Lung (tissue), 12 donors: Measurements from ENCODE around the gene HNRNPCL1. TPM values are rescaled to one million over a fixed set of nuclear protein-coding genes. Genes with fewer than 3 reads are reported as not detected.
"Not testable (repeated sequence)": the region's sequence is repeated elsewhere in the genome, so short reads cannot be mapped to it uniquely, and the experiment has no call there.

Experiments
- ATAC-seq: fragments of 200-7000 bp; cut with Tn5 transposase; one replicate; pipeline ENCODE4 v1.9.1; 2020; ENCODE audit warnings: moderate number of reproducible peaks; ENCODE audit not compliant: insufficient read depth, low FRiP score
- DNase-seq, 3 donors: peaks; one replicate each; pipeline ENCODE4 v3.0.0-alpha.2; 2013 to 2017
- H3K27ac ChIP-seq, 2 donors: one replicate each; pipeline ENCODE4 v1.5.1; 2013; ENCODE audit warnings: mild to moderate bottlenecking in 2 of 2, moderate library complexity in 2 of 2, control low read depth in 1 of 2, inconsistent platforms in 1 of 2, low read depth in 1 of 2, low read length in 1 of 2
- H3K27me3 ChIP-seq, 3 donors: one replicate each; pipeline ENCODE4 v1.5.1; 2013; ENCODE audit warnings: low read length in 2 of 3; ENCODE audit not compliant: control insufficient read depth in 3 of 3, insufficient read depth in 3 of 3
- H3K36me3 ChIP-seq, 4 donors: one replicate each; pipeline ENCODE4 v1.5.1; 2013; ENCODE audit warnings: low read length in 4 of 4, mild to moderate bottlenecking in 1 of 4, moderate library complexity in 1 of 4; ENCODE audit not compliant: control insufficient read depth in 4 of 4, insufficient read depth in 4 of 4
- H3K4me1 ChIP-seq, 5 donors: one replicate each; pipeline ENCODE4 v1.5.1; 2013; ENCODE audit warnings: low read length in 5 of 5, mild to moderate bottlenecking in 2 of 5, moderate library complexity in 1 of 5; ENCODE audit not compliant: control insufficient read depth in 5 of 5, insufficient read depth in 5 of 5
- H3K4me3 ChIP-seq: one replicate; pipeline ENCODE4 v1.5.1; 2013; ENCODE audit warnings: mild to moderate bottlenecking, control low read depth, moderate library complexity
- H3K9ac ChIP-seq, 2 donors: one replicate each; pipeline ENCODE4 v1.5.1; 2013; ENCODE audit warnings: low read length in 2 of 2, control low read depth in 1 of 2; ENCODE audit not compliant: insufficient read depth in 1 of 2
- H3K9me3 ChIP-seq, 4 donors: one replicate each; pipeline ENCODE4 v1.5.1; 2013; ENCODE audit warnings: low read length in 3 of 4, mild to moderate bottlenecking in 1 of 4, moderate library complexity in 1 of 4; ENCODE audit not compliant: control insufficient read depth in 4 of 4, insufficient read depth in 3 of 4
- CTCF ChIP-seq: IDR thresholded peaks from 2 replicates; pipeline ENCODE4 v1.5.1; 2012; ENCODE audit warnings: mild to moderate bottlenecking; ENCODE audit errors: control extremely low read depth, extremely low read depth
- WGBS, 2 donors: extraction: QIAGEN DNeasy Blood & Tissue Kit; methylation state at CpG; one replicate each; pipeline ENCODE4 v1.1.7; 2013; 5-methylcytosine and 5-hydroxymethylcytosine counted together
- polyA plus RNA-seq, 2 donors: library from polyadenylated mRNA; stranded (reverse); fragments of 200-250 nt; gene quantifications; one replicate each; pipeline ENCODE4 v1.2.1, GENCODE V29; 2013
- total RNA-seq, 2 donors: library from RNA; depleted of rRNA in 1 of 2; stranded (reverse); fragments of >200 nt in 1 of 2; gene quantifications; one replicate each; pipeline ENCODE4 v1.2.1, GENCODE V29; 2014 to 2021
- donor health status: control.
- donor health status: control.
- donor health status: Bipolar disorder and iron deficiency.
- donor health status: healthy.
- donor health status: DM: yes; HTN: yes; CAD: no.

HNRNPCL1 gene
- total and polyA plus RNA-seq, 4 donors: not detected

- TF ChIP-seq CTCF: no peak
- no peak overlapping the region for H3K9ac ChIP-seq
These were observed 3.3 kb upstream of the HNRNPCL1 start for GRCh38 chr1:12851779-12852178.

GRCh38 chr1:12833251-12833650 lies 15.3 kb downstream of the HNRNPCL1 start:
- H3K9ac ChIP-seq, H3K27me3 ChIP-seq, DNase-seq, H3K4me3 ChIP-seq, H3K9me3 ChIP-seq, H3K36me3 ChIP-seq, H3K4me1 ChIP-seq, ATAC-seq, H3K27ac ChIP-seq: not testable (repeated sequence)
- WGBS, 2 donors: 54 to 66% methylated on average over 2 of the region's 2 CpGs

More at GRCh38 chr1:12851779-12852178, 3.3 kb upstream of the HNRNPCL1 start:
- ATAC-seq: no peak
- Histone ChIP-seq H3K36me3 (no peaks in the 10 kb centered on the region), H3K4me1 (no peaks in the 10 kb centered on the region), H3K4me3 (no peak overlapping the region), H3K27me3 (no peaks in the 10 kb centered on the region), H3K27ac (no peak overlapping the region), H3K9me3 (no peaks in the 10 kb centered on the region)
- WGBS, 2 donors: 65 to 74% methylated on average over 4 of the region's 4 CpGs
- DNase-seq: no peak

DNA sequence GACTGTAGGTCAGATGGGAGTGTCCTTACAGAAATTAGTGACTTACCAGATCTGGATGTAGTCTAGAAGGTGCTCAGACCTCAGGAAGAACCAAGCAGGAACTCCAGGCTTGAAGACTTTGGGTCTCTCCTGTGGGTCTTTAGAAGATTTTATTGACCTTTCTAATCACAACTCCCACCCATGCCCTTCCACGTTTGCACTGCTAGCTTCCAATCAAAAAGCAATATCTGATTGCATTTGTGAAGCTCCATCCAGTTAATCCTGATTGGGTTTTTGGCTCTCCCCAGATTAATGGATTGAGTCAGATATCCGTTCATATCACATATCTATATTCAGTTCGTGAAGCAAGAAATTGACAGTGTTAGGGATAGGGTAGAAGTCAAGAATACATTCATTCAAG lies 17.2 kb downstream of the HNRNPCL1 start, which contains the start of gene PRAMEF11:
Gene PRAMEF11, minus strand, starts transcription at position 101 of the 400 bp plus-strand sequence. CDS start 2,621 bp downstream, outside the sequence.
- not testable (repeated sequence) for ATAC-seq, H3K9me3 ChIP-seq, H3K36me3 ChIP-seq, DNase-seq, H3K27ac ChIP-seq, H3K9ac ChIP-seq, H3K27me3 ChIP-seq, H3K4me3 ChIP-seq, H3K4me1 ChIP-seq
- 66 to 73% methylated on average over 3 of the region's 3 CpGs for WGBS, 2 donors

GRCh38 chr1:12819061-12819460 lies 29.5 kb downstream of the HNRNPCL1 start:
- WGBS, 2 donors: 71 to 80% methylated on average over 6 of the region's 6 CpGs
- not testable (repeated sequence) for H3K36me3 ChIP-seq, H3K9ac ChIP-seq, H3K27ac ChIP-seq, DNase-seq, H3K9me3 ChIP-seq, H3K4me3 ChIP-seq, H3K4me1 ChIP-seq, H3K27me3 ChIP-seq, ATAC-seq

DNA sequence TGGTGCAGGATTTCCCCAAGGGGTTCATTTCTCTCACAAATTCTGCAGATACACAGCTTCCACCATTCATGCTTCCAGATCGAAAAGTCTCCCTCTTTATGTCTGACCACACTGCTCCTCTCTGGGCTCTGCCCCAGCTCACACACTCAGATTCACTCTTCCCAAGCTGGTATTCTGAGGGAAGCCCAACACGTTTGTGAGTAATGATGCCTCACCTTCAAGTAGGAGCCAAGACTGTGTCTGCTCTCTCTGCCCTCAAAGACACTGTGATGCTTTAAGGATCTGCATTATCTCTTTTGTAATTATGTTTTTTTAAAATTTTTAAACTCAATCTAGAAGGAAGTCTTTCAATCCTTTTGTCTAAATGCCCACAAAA lies 37.1 kb downstream of the HNRNPCL1 start:
- no peak overlapping the region for H3K9ac ChIP-seq
- no peak for ATAC-seq
- peaks cover 0 to 8% (median 0%) of the 10 kb centered on the region in 4 donors for H3K9me3 ChIP-seq
- H3K27ac ChIP-seq: no peak overlapping the region
- no peaks in the 10 kb centered on the region for H3K4me1 ChIP-seq
- no peaks in the 10 kb centered on the region for H3K27me3 ChIP-seq
- whole genome bisulfite sequencing, 2 donors: 56 to 63% methylated on average over 2 of the region's 2 CpGs
- no peak overlapping the region for H3K4me3 ChIP-seq
- DNase-seq: no peak
- no peaks in the 10 kb centered on the region for H3K36me3 ChIP-seq
- no peak for TF ChIP-seq CTCF
